Neural cell (in vitro differentiated cells): Measurements from ENCODE around the gene SMO. TPM values are rescaled to one million over a fixed set of nuclear protein-coding genes. Genes with fewer than 3 reads are reported as not detected.

ENCODE experiments used
- H2AFZ ChIP-seq: fragments of 200-600, 300-800 bp; sonication (generic), shearing (Covaris generic); 2 replicates; pipeline ENCODE4 v1.6.0; 2014; ENCODE audit warnings: low read depth, mild to moderate bottlenecking, antibody characterized with exemption, low read length, moderate library complexity
- H3F3A ChIP-seq: fragments of 200-600 bp; shearing (Covaris generic); 2 replicates; pipeline ENCODE4 v1.6.1; 2016; ENCODE audit warnings: mild to moderate bottlenecking, moderate library complexity, mixed read lengths, antibody characterized with exemption, low read length; ENCODE audit not compliant: insufficient read depth, poor library complexity, severe bottlenecking
- H3K27ac ChIP-seq: fragments of 200-600, 300-800 bp; sonication (generic), shearing (Covaris generic); 2 replicates; pipeline ENCODE4 v1.5.1; 2014; ENCODE audit warnings: mild to moderate bottlenecking, low read length, moderate library complexity
- H3K27me3 ChIP-seq: fragments of 300-800, 200-600 bp; sonication (generic), shearing (Covaris generic); 2 replicates; pipeline ENCODE4 v1.6.0; 2014; ENCODE audit warnings: mild to moderate bottlenecking, low read depth, low read length, moderate library complexity; ENCODE audit not compliant: insufficient read depth
- H3K36me3 ChIP-seq: fragments of 300-800, 200-600 bp; sonication (generic), shearing (Covaris generic); 2 replicates; pipeline ENCODE4 v1.5.1; 2014; ENCODE audit warnings: mild to moderate bottlenecking, antibody characterized with exemption, low read length, moderate library complexity; ENCODE audit not compliant: insufficient read depth
- H3K4me2 ChIP-seq: fragments of 300-800, 200-600 bp; sonication (generic), shearing (Covaris generic); 2 replicates; pipeline ENCODE4 v1.6.0; 2014; ENCODE audit warnings: mild to moderate bottlenecking, low read length
- H3K4me3 ChIP-seq: fragments of 300-800, 200-600 bp; sonication (generic), shearing (Covaris generic); 2 replicates; pipeline ENCODE4 v1.5.1; 2014; ENCODE audit warnings: mild to moderate bottlenecking, low read length, moderate library complexity
- H3K79me2 ChIP-seq: fragments of 200-600 bp; shearing (Covaris generic); replicated peaks from 2 replicates; pipeline ENCODE4 v1.6.0; 2014; ENCODE audit warnings: mild to moderate bottlenecking, low read length, moderate library complexity; ENCODE audit not compliant: insufficient read depth
- H3K9ac ChIP-seq: fragments of 300-800, 200-600 bp; sonication (generic), shearing (Covaris generic); 2 replicates; pipeline ENCODE4 v1.6.1; 2016; ENCODE audit warnings: mild to moderate bottlenecking, low read length, mixed read lengths
- H3K9me2 ChIP-seq: fragments of 200-600 bp; shearing (Covaris generic); 2 replicates; pipeline ENCODE4 v1.6.1; 2016; ENCODE audit warnings: mild to moderate bottlenecking, low read length, mixed read lengths; ENCODE audit not compliant: insufficient read depth
- H3K9me3 ChIP-seq: fragments of 200-600, 300-800 bp; sonication (generic), shearing (Covaris generic); 2 replicates; pipeline ENCODE4 v1.6.1; 2016; ENCODE audit warnings: mild to moderate bottlenecking, mixed run types, low read length, moderate library complexity, mixed read lengths
- H4K20me1 ChIP-seq: fragments of 200-600 bp; shearing (Covaris generic); 2 replicates; pipeline ENCODE4 v1.6.1; 2016; ENCODE audit warnings: mild to moderate bottlenecking, mixed run types; ENCODE audit not compliant: insufficient read depth
- EP300 ChIP-seq: fragments of 450-650 bp; conservative IDR thresholded peaks from 2 replicates; pipeline ENCODE4 v1.6.1; 2014; ENCODE audit warnings: antibody characterized with exemption, mild to moderate bottlenecking, moderate library complexity; ENCODE audit not compliant: poor library complexity, severe bottlenecking
- EZH2 ChIP-seq: fragments of 200-600, 300-800 bp; shearing (Covaris generic), sonication (generic); IDR thresholded peaks from 2 replicates; pipeline ENCODE4 v1.6.1; 2014; ENCODE audit warnings: antibody characterized with exemption, low read length, borderline replicate concordance, mild to moderate bottlenecking; ENCODE audit not compliant: insufficient read depth, poor library complexity, severe bottlenecking
- MXI1 ChIP-seq: fragments of 450-650 bp; conservative IDR thresholded peaks from 2 replicates; pipeline ENCODE4 v1.6.1; 2014; ENCODE audit warnings: antibody characterized with exemption, mild to moderate bottlenecking; ENCODE audit not compliant: poor library complexity, severe bottlenecking
- POLR2AphosphoS5 ChIP-seq: IDR thresholded peaks from 2 replicates; pipeline ENCODE4 v1.6.1; 2012
- RAD21 ChIP-seq: fragments of 450-650 bp; conservative IDR thresholded peaks from 2 replicates; pipeline ENCODE4 v1.6.1; 2014; ENCODE audit warnings: antibody characterized with exemption, mild to moderate bottlenecking, moderate library complexity
- SMC3 ChIP-seq: fragments of 450-650 bp; conservative IDR thresholded peaks from 2 replicates; pipeline ENCODE4 v1.6.1; 2014; ENCODE audit warnings: antibody characterized with exemption, mild to moderate bottlenecking, moderate library complexity; ENCODE audit not compliant: poor library complexity
- TAF1 ChIP-seq: IDR thresholded peaks from 2 replicates; pipeline ENCODE4 v1.6.1; 2012; ENCODE audit warnings: low read depth
- polyA plus RNA-seq: library from polyadenylated mRNA; depleted of rRNA; stranded (reverse); fragments of >200 nt; gene quantifications from 2 replicates; pipeline ENCODE4 v1.2.3, GENCODE V29; 2014
- TF ChIP-seq, protein P1 (sequence below): IDR thresholded peaks from 2 replicates; pipeline ENCODE4 v1.6.1; 2012; ENCODE audit warnings: borderline replicate concordance
- TF ChIP-seq, protein P2 (sequence below): fragments of 450-650 bp; IDR thresholded peaks from 2 replicates; pipeline ENCODE4 v1.5.1; 2014; ENCODE audit warnings: antibody characterized with exemption, mild to moderate bottlenecking, moderate library complexity; ENCODE audit not compliant: poor library complexity, severe bottlenecking

Gene SMO
- polyA plus RNA-seq, 1 donor from 2014 or later = 8.8 TPM

DNA sequence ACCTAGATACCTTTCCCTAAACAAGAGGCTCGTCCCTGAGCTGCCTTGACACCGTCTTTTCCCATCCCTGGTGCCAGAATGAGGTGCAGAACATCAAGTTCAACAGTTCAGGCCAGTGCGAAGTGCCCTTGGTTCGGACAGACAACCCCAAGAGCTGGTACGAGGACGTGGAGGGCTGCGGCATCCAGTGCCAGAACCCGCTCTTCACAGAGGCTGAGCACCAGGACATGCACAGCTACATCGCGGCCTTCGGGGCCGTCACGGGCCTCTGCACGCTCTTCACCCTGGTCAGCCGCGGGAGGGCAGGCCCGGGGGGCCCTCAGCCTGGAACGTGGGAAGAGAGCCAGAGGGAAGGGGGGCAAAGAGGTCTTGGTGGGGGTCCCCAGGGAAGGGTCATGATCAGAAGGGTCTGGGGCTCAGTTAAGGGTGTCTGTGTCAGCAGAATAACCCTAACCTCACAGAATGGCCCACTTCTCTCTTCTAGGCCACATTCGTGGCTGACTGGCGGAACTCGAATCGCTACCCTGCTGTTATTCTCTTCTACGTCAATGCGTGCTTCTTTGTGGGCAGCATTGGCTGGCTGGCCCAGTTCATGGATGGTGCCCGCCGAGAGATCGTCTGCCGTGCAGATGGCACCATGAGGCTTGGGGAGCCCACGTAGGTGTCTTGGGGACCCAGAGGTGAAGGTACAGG, 16.8 kb downstream of the SMO start:
- TF ChIP-seq RAD21 (no peak), TAF1 (no peak), MXI1 (no peak), EP300 (no peak), POLR2AphosphoS5 (no peak), SMC3 (no peak)
- TF ChIP-seq, protein P1, sequence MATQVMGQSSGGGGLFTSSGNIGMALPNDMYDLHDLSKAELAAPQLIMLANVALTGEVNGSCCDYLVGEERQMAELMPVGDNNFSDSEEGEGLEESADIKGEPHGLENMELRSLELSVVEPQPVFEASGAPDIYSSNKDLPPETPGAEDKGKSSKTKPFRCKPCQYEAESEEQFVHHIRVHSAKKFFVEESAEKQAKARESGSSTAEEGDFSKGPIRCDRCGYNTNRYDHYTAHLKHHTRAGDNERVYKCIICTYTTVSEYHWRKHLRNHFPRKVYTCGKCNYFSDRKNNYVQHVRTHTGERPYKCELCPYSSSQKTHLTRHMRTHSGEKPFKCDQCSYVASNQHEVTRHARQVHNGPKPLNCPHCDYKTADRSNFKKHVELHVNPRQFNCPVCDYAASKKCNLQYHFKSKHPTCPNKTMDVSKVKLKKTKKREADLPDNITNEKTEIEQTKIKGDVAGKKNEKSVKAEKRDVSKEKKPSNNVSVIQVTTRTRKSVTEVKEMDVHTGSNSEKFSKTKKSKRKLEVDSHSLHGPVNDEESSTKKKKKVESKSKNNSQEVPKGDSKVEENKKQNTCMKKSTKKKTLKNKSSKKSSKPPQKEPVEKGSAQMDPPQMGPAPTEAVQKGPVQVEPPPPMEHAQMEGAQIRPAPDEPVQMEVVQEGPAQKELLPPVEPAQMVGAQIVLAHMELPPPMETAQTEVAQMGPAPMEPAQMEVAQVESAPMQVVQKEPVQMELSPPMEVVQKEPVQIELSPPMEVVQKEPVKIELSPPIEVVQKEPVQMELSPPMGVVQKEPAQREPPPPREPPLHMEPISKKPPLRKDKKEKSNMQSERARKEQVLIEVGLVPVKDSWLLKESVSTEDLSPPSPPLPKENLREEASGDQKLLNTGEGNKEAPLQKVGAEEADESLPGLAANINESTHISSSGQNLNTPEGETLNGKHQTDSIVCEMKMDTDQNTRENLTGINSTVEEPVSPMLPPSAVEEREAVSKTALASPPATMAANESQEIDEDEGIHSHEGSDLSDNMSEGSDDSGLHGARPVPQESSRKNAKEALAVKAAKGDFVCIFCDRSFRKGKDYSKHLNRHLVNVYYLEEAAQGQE = no peak
- TF ChIP-seq, protein P2, sequence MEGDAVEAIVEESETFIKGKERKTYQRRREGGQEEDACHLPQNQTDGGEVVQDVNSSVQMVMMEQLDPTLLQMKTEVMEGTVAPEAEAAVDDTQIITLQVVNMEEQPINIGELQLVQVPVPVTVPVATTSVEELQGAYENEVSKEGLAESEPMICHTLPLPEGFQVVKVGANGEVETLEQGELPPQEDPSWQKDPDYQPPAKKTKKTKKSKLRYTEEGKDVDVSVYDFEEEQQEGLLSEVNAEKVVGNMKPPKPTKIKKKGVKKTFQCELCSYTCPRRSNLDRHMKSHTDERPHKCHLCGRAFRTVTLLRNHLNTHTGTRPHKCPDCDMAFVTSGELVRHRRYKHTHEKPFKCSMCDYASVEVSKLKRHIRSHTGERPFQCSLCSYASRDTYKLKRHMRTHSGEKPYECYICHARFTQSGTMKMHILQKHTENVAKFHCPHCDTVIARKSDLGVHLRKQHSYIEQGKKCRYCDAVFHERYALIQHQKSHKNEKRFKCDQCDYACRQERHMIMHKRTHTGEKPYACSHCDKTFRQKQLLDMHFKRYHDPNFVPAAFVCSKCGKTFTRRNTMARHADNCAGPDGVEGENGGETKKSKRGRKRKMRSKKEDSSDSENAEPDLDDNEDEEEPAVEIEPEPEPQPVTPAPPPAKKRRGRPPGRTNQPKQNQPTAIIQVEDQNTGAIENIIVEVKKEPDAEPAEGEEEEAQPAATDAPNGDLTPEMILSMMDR = no peak
- H3K79me2 ChIP-seq = no peaks in the 10 kb centered on the region
- no peaks in the 10 kb centered on the region for H3K9me3 ChIP-seq
- no peaks in the 10 kb centered on the region for H3F3A ChIP-seq
- H3K27ac ChIP-seq = no peak overlapping the region
- no peak overlapping the region for H2AFZ ChIP-seq
- no peak overlapping the region for H3K4me2 ChIP-seq
- H3K4me3 ChIP-seq = no peak overlapping the region
- H3K9me2 ChIP-seq = no peaks in the 10 kb centered on the region
- no peaks in the 10 kb centered on the region for H4K20me1 ChIP-seq
- no peaks in the 10 kb centered on the region for H3K36me3 ChIP-seq
- H3K9ac ChIP-seq = no peak overlapping the region
- no peaks in the 10 kb centered on the region for H3K27me3 ChIP-seq

DNA sequence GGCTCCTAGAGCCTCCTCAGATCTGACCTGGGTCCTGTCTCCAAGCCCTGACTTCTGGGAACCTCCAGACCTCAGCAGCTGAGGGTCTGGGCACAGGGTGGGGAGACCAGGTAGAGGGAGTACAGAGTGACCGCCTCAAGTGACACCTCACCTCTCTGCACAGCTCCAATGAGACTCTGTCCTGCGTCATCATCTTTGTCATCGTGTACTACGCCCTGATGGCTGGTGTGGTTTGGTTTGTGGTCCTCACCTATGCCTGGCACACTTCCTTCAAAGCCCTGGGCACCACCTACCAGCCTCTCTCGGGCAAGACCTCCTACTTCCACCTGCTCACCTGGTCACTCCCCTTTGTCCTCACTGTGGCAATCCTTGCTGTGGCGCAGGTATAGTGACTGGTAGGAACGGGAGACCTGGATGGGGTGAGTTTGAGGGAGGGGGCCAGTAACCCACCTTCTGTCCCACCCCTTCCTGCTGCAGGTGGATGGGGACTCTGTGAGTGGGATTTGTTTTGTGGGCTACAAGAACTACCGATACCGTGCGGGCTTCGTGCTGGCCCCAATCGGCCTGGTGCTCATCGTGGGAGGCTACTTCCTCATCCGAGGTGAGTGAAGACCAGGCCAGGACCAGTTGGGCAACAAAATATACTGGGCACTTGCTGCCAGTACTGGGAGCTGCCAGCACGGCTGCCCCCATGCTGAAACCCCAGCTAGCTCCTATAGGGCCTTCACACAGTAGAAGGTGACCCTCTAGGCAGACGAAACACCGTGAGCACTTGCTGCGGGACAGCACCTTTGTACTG, 17.8 kb downstream of the SMO start:
- TF ChIP-seq EP300 (no peak), MXI1 (no peak), POLR2AphosphoS5 (no peak), TAF1 (no peak), RAD21 (no peak), SMC3 (no peak), EZH2 (no peak)
- TF ChIP-seq, protein P2 = no peak
- TF ChIP-seq, protein P1 = no peak
- Histone ChIP-seq H3K9me2 (no peaks in the 10 kb centered on the region), H3F3A (no peaks in the 10 kb centered on the region), H2AFZ (no peak overlapping the region), H3K4me3 (no peak overlapping the region), H3K27ac (no peak overlapping the region), H3K9ac (no peak overlapping the region), H3K4me2 (no peak overlapping the region), H3K79me2 (no peaks in the 10 kb centered on the region), H3K27me3 (no peaks in the 10 kb centered on the region), H3K36me3 (no peaks in the 10 kb centered on the region), H3K9me3 (no peaks in the 10 kb centered on the region), H4K20me1 (no peaks in the 10 kb centered on the region)
